ENCODE data around the gene ADCK2. TPM values are rescaled to one million over a fixed set of nuclear protein-coding genes. Genes with fewer than 3 reads are reported as not detected.

Gene ADCK2
- total and polyA plus RNA-seq, 4 donors, result 3.2 to 15.4 (median 11.1) TPM

DNA sequence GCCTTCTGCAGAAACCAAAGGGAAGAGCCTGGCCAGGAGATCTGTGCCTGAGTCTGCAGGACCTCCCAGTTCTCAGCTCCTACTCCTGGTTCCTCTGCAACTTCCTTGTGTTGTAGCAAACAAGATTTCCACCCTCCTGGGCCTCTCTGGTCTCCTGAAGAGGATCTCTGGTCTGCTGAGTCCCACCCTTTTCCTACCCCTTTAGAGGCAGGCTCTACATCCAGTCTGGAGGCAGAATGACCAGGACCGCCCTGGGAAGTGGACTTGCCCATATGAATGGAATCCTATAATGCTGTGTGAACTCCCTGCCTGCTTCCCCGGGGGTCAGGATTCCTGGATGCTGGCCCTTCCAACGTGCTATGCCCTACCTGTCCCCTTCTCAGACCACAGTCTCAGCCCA, 35.3 kb upstream of the ADCK2 start:
- no peak overlapping the region for H3K4me3 ChIP-seq (ENCODE audit: low read depth in 1 of 3, low read length in 3 of 3)
- H3K27ac ChIP-seq (ENCODE audit: low read depth in 1 of 2, low read length in 2 of 2), result no peak overlapping the region
- 75% methylated on average over 3 of the region's 3 CpGs for WGBS
- H3K9me3 ChIP-seq (ENCODE audit: control insufficient read depth in 4 of 4, low read length in 3 of 4), result no peaks in the 10 kb centered on the region
- no peak overlapping the region for H3K9ac ChIP-seq (ENCODE audit: low read depth in 1 of 2, low read length in 2 of 2)
- no peak for DNase-seq (ENCODE audit: low spot score)
- H3K36me3 ChIP-seq (ENCODE audit: control insufficient read depth in 4 of 4, insufficient read depth in 3 of 4, low read depth in 1 of 4, low read length in 3 of 4), result no peaks in the 10 kb centered on the region
- TF ChIP-seq, protein P1, sequence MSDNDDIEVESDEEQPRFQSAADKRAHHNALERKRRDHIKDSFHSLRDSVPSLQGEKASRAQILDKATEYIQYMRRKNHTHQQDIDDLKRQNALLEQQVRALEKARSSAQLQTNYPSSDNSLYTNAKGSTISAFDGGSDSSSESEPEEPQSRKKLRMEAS (IDR thresholded peaks at IDR 0.05), result no peak
- H3K27me3 ChIP-seq (ENCODE audit: control insufficient read depth in 4 of 4, insufficient read depth in 4 of 4, low read length in 3 of 4), result peaks cover 0 to 6% (median 0%) of the 10 kb centered on the region in 4 donors
- H3K4me1 ChIP-seq (ENCODE audit: control insufficient read depth in 4 of 4, insufficient read depth in 4 of 4, low read length in 3 of 4), result peaks cover 0 to 28% (median 8%) of the 10 kb centered on the region in 4 donors

GRCh38 chr7:140638173-140638791, 34.5 kb upstream of the ADCK2 start:
- Histone ChIP-seq H3K4me1 (ENCODE audit: control insufficient read depth in 4 of 4, insufficient read depth in 4 of 4, low read length in 3 of 4) (peaks cover 0 to 28% (median 8%) of the 10 kb centered on the region in 4 donors), H3K36me3 (ENCODE audit: control insufficient read depth in 4 of 4, insufficient read depth in 3 of 4, low read depth in 1 of 4, low read length in 3 of 4) (no peaks in the 10 kb centered on the region), H3K4me3 (ENCODE audit: low read depth in 1 of 3, low read length in 3 of 3) (no peak overlapping the region), H3K9ac (ENCODE audit: low read depth in 1 of 2, low read length in 2 of 2) (no peak overlapping the region), H3K27ac (ENCODE audit: low read depth in 1 of 2, low read length in 2 of 2) (peak overlapping the region in 1 of 2 donors; percentile 68), H3K9me3 (ENCODE audit: control insufficient read depth in 4 of 4, low read length in 3 of 4) (no peaks in the 10 kb centered on the region), H3K27me3 (ENCODE audit: control insufficient read depth in 4 of 4, insufficient read depth in 4 of 4, low read length in 3 of 4) (peaks cover 0 to 6% (median 0%) of the 10 kb centered on the region in 4 donors)
- no peak for DNase-seq (ENCODE audit: low spot score)
- WGBS, result 79% methylated on average over 6 of the region's 6 CpGs
- TF ChIP-seq TAF1 (conservative IDR thresholded peaks at IDR 0.05) (no peak), HNF4A (conservative IDR thresholded peaks at IDR 0.05) (no peak), GABPA (IDR thresholded peaks at IDR 0.05 in 1 of 2, conservative IDR thresholded peaks at IDR 0.05 in 1 of 2) (no peak), REST (IDR thresholded peaks at IDR 0.05) (no peak)
- TF ChIP-seq, protein P1 (IDR thresholded peaks at IDR 0.05), result no peak

GRCh38 chr7:140639366-140640053, 33.2 kb upstream of the ADCK2 start:
- WGBS, result 47% methylated on average over 15 of the region's 15 CpGs
- peak overlapping the region in 1 of 3 donors; percentile 59 for H3K4me3 ChIP-seq (ENCODE audit: low read depth in 1 of 3, low read length in 3 of 3)
- peak overlapping the region; percentile 68 for H3K27ac ChIP-seq (ENCODE audit: low read depth in 1 of 2, low read length in 2 of 2)
- H3K9me3 ChIP-seq (ENCODE audit: control insufficient read depth in 4 of 4, low read length in 3 of 4), result no peaks in the 10 kb centered on the region
- TF ChIP-seq SP1 (IDR thresholded peaks at IDR 0.05) (no peak), GABPA (IDR thresholded peaks at IDR 0.05 in 1 of 2, conservative IDR thresholded peaks at IDR 0.05 in 1 of 2) (no peak), FOXA2 (IDR thresholded peaks at IDR 0.05) (no peak), RXRA (IDR thresholded peaks at IDR 0.05) (peak; percentile 18 to 22), REST (IDR thresholded peaks at IDR 0.05) (no peak), NR2F2 (IDR thresholded peaks at IDR 0.05) (peak; percentile 65), HNF4A (conservative IDR thresholded peaks at IDR 0.05) (no peak)
- peaks cover 0 to 6% (median 0%) of the 10 kb centered on the region in 4 donors for H3K27me3 ChIP-seq (ENCODE audit: control insufficient read depth in 4 of 4, insufficient read depth in 4 of 4, low read length in 3 of 4)
- no peaks in the 10 kb centered on the region for H3K36me3 ChIP-seq (ENCODE audit: control insufficient read depth in 4 of 4, insufficient read depth in 3 of 4, low read depth in 1 of 4, low read length in 3 of 4)
- no peak overlapping the region for H3K9ac ChIP-seq (ENCODE audit: low read depth in 1 of 2, low read length in 2 of 2)
- peaks cover 0 to 28% (median 8%) of the 10 kb centered on the region in 4 donors for H3K4me1 ChIP-seq (ENCODE audit: control insufficient read depth in 4 of 4, insufficient read depth in 4 of 4, low read length in 3 of 4)
- DNase-seq (ENCODE audit: low spot score), result no peak

Measured in liver (tissue), 9 donors.